Right lobe of liver (tissue), 6 donors: ENCODE results near the gene FOXP1. TPM values are rescaled to one million over a fixed set of nuclear protein-coding genes. Genes with fewer than 3 reads are reported as not detected.

Experiments
- ATAC-seq, 4 donors: fragments of 200-7000 bp; cut with Tn5 transposase; one replicate each; pipeline ENCODE4 v1.9.1; 2020; ENCODE audit warnings: mild to moderate bottlenecking in 4 of 4, moderate library complexity in 4 of 4
- DNase-seq, 3 donors: peaks; one replicate each; pipeline ENCODE4 v3.0.0-alpha.2; 2020
- H3K27ac ChIP-seq, 3 donors: fragments of 200-600 bp; one replicate each; pipeline ENCODE4 v1.8.0; 2022
- H3K27me3 ChIP-seq, 2 donors: fragments of 200-600 bp; one replicate each; pipeline ENCODE4 v1.8.0; 2022
- H3K36me3 ChIP-seq, 4 donors: fragments of 200-600 bp; sonication (generic) in 1 of 4; one replicate each; pipeline versions ENCODE4 v1.5.1 to v1.8.0; 2017 to 2022; ENCODE audit warnings: control low read depth in 1 of 4
- H3K4me1 ChIP-seq, 4 donors: fragments of 200-600 bp; sonication (generic) in 1 of 4; one replicate each; pipeline versions ENCODE4 v1.5.1 to v1.8.0; 2017 to 2022; ENCODE audit warnings: control low read depth in 1 of 4
- H3K4me3 ChIP-seq, 3 donors: fragments of 200-600 bp; one replicate each; pipeline ENCODE4 v1.8.0; 2022
- H3K9me3 ChIP-seq, 4 donors: fragments of 200-600 bp; sonication (generic) in 1 of 4; one replicate each; pipeline versions ENCODE4 v1.5.1 to v1.8.0; 2017 to 2022; ENCODE audit warnings: control low read depth in 1 of 4
- CTCF ChIP-seq, 4 donors: fragments of 200-600 bp in 3 of 4; fragments of 450-650 bp in 1 of 4; IDR thresholded peaks; one replicate each; pipeline versions ENCODE4 v1.5.1 to v1.8.0; 2016 to 2022; ENCODE audit warnings: antibody characterized with exemption in 4 of 4, mild to moderate bottlenecking in 2 of 4
- POLR2A ChIP-seq: fragments of 450-650 bp; IDR thresholded peaks from one replicate; pipeline ENCODE4 v1.6.1; 2017; ENCODE audit warnings: antibody characterized with exemption, mild to moderate bottlenecking
- WGBS: methylation state at CpG from one replicate; pipeline ENCODE4 v1.1.6; 2018; ENCODE audit warnings: low coverage, low lambda C conversion rate; ENCODE audit not compliant: insufficient coverage; ENCODE audit errors: missing lambda C conversion rate; 5-methylcytosine and 5-hydroxymethylcytosine counted together
- intact Hi-C, 2 donors: fragments of 100-400 bp; cut with DNase I; formaldehyde crosslinking; loops; one replicate each; pipeline versions ENCODE4 v1.11.2 to v1.14.1; 2022
- total RNA-seq, 6 experiments: library from RNA; depleted of rRNA in 2 of 6; stranded (reverse); fragments of >200 nt in 2 of 6; fragmentation: NEBNext Ultra II Directional in 3 of 6; extraction: Animal tissue kit (Norgen Biotek cat#: 25700) in 3 of 6; gene quantifications; one replicate each; pipeline versions ENCODE4 v1.1.0 to v1.2.4, GENCODE V29; 2016 to 2023
- donor health status: DM: no; HTN: yes; CAD: no.
- donor health status: DM: no; HTN: no; CAD: no.
- donor health status: DM: no; HTN: no; CAD: no.
- donor health status: DM: no; HTN: yes; CAD: no.
- donor health status: DM: no; HTN: yes; CAD: no.

FOXP1 gene
- total RNA-seq, 6 experiments from 2014 or later: 26.7 to 47.7 (median 35.2) TPM

- TF ChIP-seq CTCF (IDR thresholded peaks at IDR 0.05) (no peak), POLR2A (no peak)
- peaks cover 0 to 20% (median 0%) of the 10 kb centered on the region in 4 donors for H3K4me1 ChIP-seq
- H3K27ac ChIP-seq: peak overlapping the region in 1 of 3 donors; percentile 9
- WGBS: 45% methylated on average over 11 of the region's 12 CpGs
- peaks cover 0 to 36% (median 12%) of the 10 kb centered on the region in 4 donors for H3K36me3 ChIP-seq
- H3K4me3 ChIP-seq: no peak overlapping the region
- DNase-seq: no peak
- intact Hi-C loops: no loop called here
- H3K9me3 ChIP-seq: no peaks in the 10 kb centered on the region
- no peaks in the 10 kb centered on the region for H3K27me3 ChIP-seq
- peak; percentile 50 to 72 (median 56) for ATAC-seq
These were observed 534.6 kb downstream of the FOXP1 start for GRCh38 chr3:71048948-71049347.

- no peak for TF ChIP-seq POLR2A
- TF ChIP-seq CTCF (IDR thresholded peaks at IDR 0.05): no peak
- H3K9me3 ChIP-seq: no peaks in the 10 kb centered on the region
- intact Hi-C loops: no loop called here
- H3K36me3 ChIP-seq: peaks cover 0 to 40% (median 12%) of the 10 kb centered on the region in 4 donors
- peaks cover 0 to 20% (median 0%) of the 10 kb centered on the region in 4 donors for H3K4me1 ChIP-seq
- H3K27ac ChIP-seq: no peak overlapping the region
- H3K27me3 ChIP-seq: no peaks in the 10 kb centered on the region
- H3K4me3 ChIP-seq: no peak overlapping the region
- ATAC-seq: no peak
- 82% methylated on average over 8 of the region's 8 CpGs for WGBS
- DNase-seq: no peak
These were observed 535.7 kb downstream of the FOXP1 start for GRCh38 chr3:71047616-71048531.

GRCh38 chr3:71046791-71047190 is 536.7 kb downstream of the FOXP1 start:
- DNase-seq (no peak), ATAC-seq (no peak)
- TF ChIP-seq CTCF (IDR thresholded peaks at IDR 0.05) (no peak), POLR2A (no peak)
- Histone ChIP-seq H3K9me3 (no peaks in the 10 kb centered on the region), H3K4me3 (no peak overlapping the region), H3K27ac (no peak overlapping the region), H3K4me1 (peaks cover 0 to 20% (median 0%) of the 10 kb centered on the region in 4 donors), H3K36me3 (peaks cover 0 to 41% (median 13%) of the 10 kb centered on the region in 4 donors), H3K27me3 (no peaks in the 10 kb centered on the region)
- intact Hi-C loops: no loop called here
- 65% methylated on average over 3 of the region's 3 CpGs for WGBS

- peak in 1 of 4 donors; percentile 28 for ATAC-seq
- no peak for DNase-seq
- H3K4me3 ChIP-seq: no peak overlapping the region
- H3K9me3 ChIP-seq: no peaks in the 10 kb centered on the region
- TF ChIP-seq POLR2A: no peak
- no peak for TF ChIP-seq CTCF (IDR thresholded peaks at IDR 0.05)
- H3K36me3 ChIP-seq: peaks cover 0 to 40% (median 14%) of the 10 kb centered on the region in 4 donors
- WGBS: 67% methylated on average over 1 of the region's 1 CpG
- no peak overlapping the region for H3K27ac ChIP-seq
- no peaks in the 10 kb centered on the region for H3K27me3 ChIP-seq
- intact Hi-C loops: no loop called here
- peaks cover 0 to 18% (median 0%) of the 10 kb centered on the region in 4 donors for H3K4me1 ChIP-seq
These were observed 537.6 kb downstream of the FOXP1 start for GRCh38 chr3:71045917-71046282.
